ENCODE measurements around the gene PLCG1. TPM values are rescaled to one million over a fixed set of nuclear protein-coding genes. Genes with fewer than 3 reads are reported as not detected.
A peak's percentile ranks its signal among the peaks of the same experiment; 100 is the strongest.

PLCG1 gene
- polyA plus RNA-seq, 1 donor (not counting 4 experiments of a cell fraction or from before 2014, with no cell fraction given) = 41.5 TPM

DNA sequence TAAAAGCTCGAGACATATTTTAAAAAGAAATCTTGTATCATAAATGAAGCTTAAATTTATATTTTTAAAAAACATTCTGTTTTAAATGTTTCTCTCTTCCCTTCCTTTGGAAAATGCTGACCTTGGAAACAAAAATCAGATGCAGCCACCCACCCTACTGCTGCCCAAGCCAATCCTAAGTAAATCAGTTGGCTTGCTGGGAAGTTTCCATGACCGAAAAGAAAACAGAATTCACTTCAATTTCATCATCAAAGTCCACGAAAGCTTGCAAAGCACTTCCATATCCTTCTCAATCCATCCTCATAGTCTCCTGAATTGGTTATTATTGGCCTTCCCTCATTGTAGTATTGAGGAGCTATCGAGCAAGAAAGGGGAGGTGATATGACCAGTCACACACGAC is 80.1 kb downstream of the PLCG1 start:
- H3K9me3 ChIP-seq (ENCODE audit: control insufficient read depth, low read depth, low read length) = no peaks in the 10 kb centered on the region
- no peak overlapping the region for H2AFZ ChIP-seq (ENCODE audit: control insufficient read depth, low read length)
- dilution Hi-C loops (cut with MboI; ENCODE audit: extremely low pct_ligation_motif_present, low sequenced_read_pairs) = no loop called here
- FAIRE-seq = no peak
- no peaks in the 10 kb centered on the region for H3K9me1 ChIP-seq (ENCODE audit: control insufficient read depth, extremely low read depth, insufficient read depth, low read length)
- peaks cover 2% of the 10 kb centered on the region for H3K79me2 ChIP-seq (ENCODE audit: control insufficient read depth, insufficient read depth, low read length)
- H3K4me3 ChIP-seq (ENCODE audit: control insufficient read depth in 2 of 3, extremely low read depth in 1 of 3, insufficient read depth in 2 of 3, low read depth in 1 of 3, low read length in 3 of 3) = no peak overlapping the region
- no peak overlapping the region for H3K27ac ChIP-seq (ENCODE audit: control insufficient read depth, insufficient read depth, low read length)
- H3K27me3 ChIP-seq (ENCODE audit: control insufficient read depth, extremely low read depth, insufficient read depth, low read length) = no peaks in the 10 kb centered on the region
- TF ChIP-seq EZH2 (IDR thresholded peaks at IDR 0.05; ENCODE audit: low read length) = no peak
- peaks cover 0 to 2% of the 10 kb centered on the region in 2 experiments for H3K36me3 ChIP-seq (ENCODE audit: control insufficient read depth in 2 of 2, extremely low read depth in 1 of 2, insufficient read depth in 2 of 2, low read length in 2 of 2)
- DNase-seq (ENCODE audit: low read depth, low spot score) = no peak
- no peak overlapping the region for H3K9ac ChIP-seq (ENCODE audit: control insufficient read depth, extremely low read depth, insufficient read depth, low read length)
- no peak overlapping the region for H3K4me2 ChIP-seq (ENCODE audit: control insufficient read depth, extremely low read depth, insufficient read depth, low read depth, low read length)
- peaks cover 9% of the 10 kb centered on the region for H3K4me1 ChIP-seq (ENCODE audit: control insufficient read depth, extremely low read depth, insufficient read depth, low read length)
- peaks cover 2% of the 10 kb centered on the region for H4K20me1 ChIP-seq (ENCODE audit: control insufficient read depth, extremely low read depth, insufficient read depth, low read length)

DNA sequence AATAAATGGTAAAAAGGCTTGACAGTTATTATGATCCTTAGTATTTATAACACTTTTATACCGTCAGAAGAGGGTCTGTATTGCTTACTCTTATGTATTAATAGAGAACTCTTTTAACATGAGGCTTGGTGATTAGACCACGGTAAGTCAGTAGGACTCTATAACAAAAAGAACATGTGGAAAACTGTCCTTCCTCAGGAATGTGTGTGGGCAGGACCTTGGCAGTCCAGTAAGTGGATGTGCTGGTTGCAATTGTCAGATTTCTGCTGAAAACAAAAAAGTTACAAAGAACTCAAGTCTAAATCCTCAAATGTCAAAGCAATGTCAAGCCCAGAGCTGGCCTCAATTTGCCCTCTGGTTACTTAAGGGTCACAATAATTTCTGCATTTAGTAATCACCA is 81.1 kb downstream of the PLCG1 start:
- Histone ChIP-seq H3K9me1 (ENCODE audit: control insufficient read depth, extremely low read depth, insufficient read depth, low read length) (no peaks in the 10 kb centered on the region), H3K4me2 (ENCODE audit: control insufficient read depth, extremely low read depth, insufficient read depth, low read depth, low read length) (no peak overlapping the region), H4K20me1 (ENCODE audit: control insufficient read depth, extremely low read depth, insufficient read depth, low read length) (peaks cover under 1% of the 10 kb centered on the region), H3K36me3 (ENCODE audit: control insufficient read depth in 2 of 2, extremely low read depth in 1 of 2, insufficient read depth in 2 of 2, low read length in 2 of 2) (peaks cover 0 to 2% of the 10 kb centered on the region in 2 experiments), H3K9ac (ENCODE audit: control insufficient read depth, extremely low read depth, insufficient read depth, low read length) (no peak overlapping the region), H3K9me3 (ENCODE audit: control insufficient read depth, low read depth, low read length) (no peaks in the 10 kb centered on the region), H3K4me3 (ENCODE audit: control insufficient read depth in 2 of 3, extremely low read depth in 1 of 3, insufficient read depth in 2 of 3, low read depth in 1 of 3, low read length in 3 of 3) (no peak overlapping the region), H3K27ac (ENCODE audit: control insufficient read depth, insufficient read depth, low read length) (no peak overlapping the region), H3K4me1 (ENCODE audit: control insufficient read depth, extremely low read depth, insufficient read depth, low read length) (peaks cover 1% of the 10 kb centered on the region), H3K27me3 (ENCODE audit: control insufficient read depth, extremely low read depth, insufficient read depth, low read length) (no peaks in the 10 kb centered on the region), H3K79me2 (ENCODE audit: control insufficient read depth, insufficient read depth, low read length) (peaks cover 2% of the 10 kb centered on the region), H2AFZ (ENCODE audit: control insufficient read depth, low read length) (no peak overlapping the region)
- dilution Hi-C loops (cut with MboI; ENCODE audit: extremely low pct_ligation_motif_present, low sequenced_read_pairs) = no loop called here
- TF ChIP-seq CTCF (optimal IDR thresholded peaks at IDR 0.05 in 1 of 3, IDR thresholded peaks at IDR 0.05 in 1 of 3, conservative IDR thresholded peaks at IDR 0.05 in 1 of 3; ENCODE audit: extremely low read depth in 1 of 3, insufficient read depth in 2 of 3, low read length in 3 of 3) = no peak
- no peak for TF ChIP-seq EZH2 (IDR thresholded peaks at IDR 0.05; ENCODE audit: low read length)
- no peak for DNase-seq (ENCODE audit: low read depth, low spot score)
- FAIRE-seq = peak; percentile 32

DNA sequence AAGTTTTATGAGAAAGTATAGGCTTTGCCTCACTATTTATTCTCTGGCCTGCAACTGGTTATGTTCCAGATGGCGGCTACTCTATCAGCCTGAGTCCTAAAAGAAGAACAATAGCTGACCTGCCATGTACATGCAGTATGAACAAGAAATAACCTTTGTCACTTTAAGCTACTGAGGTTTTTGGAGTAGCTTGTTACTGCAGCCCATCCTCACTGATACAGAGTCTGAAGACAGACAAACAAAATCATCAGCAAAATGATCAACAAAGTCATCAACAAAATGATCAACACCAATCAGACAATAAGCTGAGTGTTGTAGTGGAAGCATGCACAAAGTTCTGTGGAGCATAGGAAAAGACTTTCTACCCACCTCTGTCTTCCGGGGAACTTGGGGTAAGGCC is 82.5 kb downstream of the PLCG1 start:
- Histone ChIP-seq H3K27ac (ENCODE audit: control insufficient read depth, insufficient read depth, low read length) (no peak overlapping the region), H3K27me3 (ENCODE audit: control insufficient read depth, extremely low read depth, insufficient read depth, low read length) (no peaks in the 10 kb centered on the region), H3K9me1 (ENCODE audit: control insufficient read depth, extremely low read depth, insufficient read depth, low read length) (no peaks in the 10 kb centered on the region), H3K9ac (ENCODE audit: control insufficient read depth, extremely low read depth, insufficient read depth, low read length) (no peak overlapping the region), H3K79me2 (ENCODE audit: control insufficient read depth, insufficient read depth, low read length) (no peaks in the 10 kb centered on the region), H3K4me1 (ENCODE audit: control insufficient read depth, extremely low read depth, insufficient read depth, low read length) (no peaks in the 10 kb centered on the region), H3K9me3 (ENCODE audit: control insufficient read depth, low read depth, low read length) (no peaks in the 10 kb centered on the region), H3K4me2 (ENCODE audit: control insufficient read depth, extremely low read depth, insufficient read depth, low read depth, low read length) (no peak overlapping the region), H3K4me3 (ENCODE audit: control insufficient read depth in 2 of 3, extremely low read depth in 1 of 3, insufficient read depth in 2 of 3, low read depth in 1 of 3, low read length in 3 of 3) (no peak overlapping the region), H3K36me3 (ENCODE audit: control insufficient read depth in 2 of 2, extremely low read depth in 1 of 2, insufficient read depth in 2 of 2, low read length in 2 of 2) (peaks cover 0 to 2% of the 10 kb centered on the region in 2 experiments), H4K20me1 (ENCODE audit: control insufficient read depth, extremely low read depth, insufficient read depth, low read length) (no peaks in the 10 kb centered on the region), H2AFZ (ENCODE audit: control insufficient read depth, low read length) (no peak overlapping the region)
- DNase-seq (ENCODE audit: low read depth, low spot score) (no peak), FAIRE-seq (peak; percentile 20)
- TF ChIP-seq CTCF (optimal IDR thresholded peaks at IDR 0.05 in 1 of 3, IDR thresholded peaks at IDR 0.05 in 1 of 3, conservative IDR thresholded peaks at IDR 0.05 in 1 of 3; ENCODE audit: extremely low read depth in 1 of 3, insufficient read depth in 2 of 3, low read length in 3 of 3) = no peak
- TF ChIP-seq EZH2 (IDR thresholded peaks at IDR 0.05; ENCODE audit: low read length) = no peak
- dilution Hi-C loops (cut with MboI; ENCODE audit: extremely low pct_ligation_motif_present, low sequenced_read_pairs) = no loop called here
